Body of pancreas (tissue), 4 donors: ENCODE data around the gene TYW5. TPM values are rescaled to one million over a fixed set of nuclear protein-coding genes. Genes with fewer than 3 reads are reported as not detected.
"Not testable (repeated sequence)": the region's sequence is repeated elsewhere in the genome, so short reads cannot be mapped to it uniquely, and the experiment has no call there.

ENCODE experiments used
- ATAC-seq: fragments of 150-250 bp; one replicate; pipeline ENCODE4 v1.9.1; 2016
- DNase-seq, 4 donors: peaks; one replicate each; pipeline ENCODE4 v3.0.0-alpha.2; 2019
- H3K27ac ChIP-seq, 4 donors: fragments of 200-600 bp; sonication (generic); 1 replicate in 3 of 4; 2 replicates in 1 of 4; pipeline versions ENCODE4 v1.5.1 to v1.6.1; 2016 to 2019; ENCODE audit warnings: mild to moderate bottlenecking in 1 of 4, mixed read lengths in 1 of 4, moderate library complexity in 1 of 4
- H3K27me3 ChIP-seq, 2 donors: fragments of 200-600 bp; sonication (generic); one replicate each; pipeline ENCODE4 v1.6.0; 2016; ENCODE audit warnings: mild to moderate bottlenecking in 1 of 2
- H3K36me3 ChIP-seq, 2 donors: fragments of 200-600 bp; sonication (generic); replicated peaks in 1 of 2; 2 replicates each; pipeline ENCODE4 v1.5.1; 2016; ENCODE audit warnings: low read depth in 2 of 2; ENCODE audit not compliant: insufficient read depth in 1 of 2
- H3K4me1 ChIP-seq: fragments of 200-600 bp; sonication (generic); one replicate; pipeline ENCODE4 v1.6.0; 2016
- H3K4me3 ChIP-seq, 2 donors: fragments of 200-600 bp; sonication (generic); 1 replicate in 1 of 2; 2 replicates in 1 of 2; pipeline ENCODE4 v1.5.1; 2016 to 2019
- H3K9me3 ChIP-seq, 3 donors: fragments of 200-600 bp; sonication (generic); 1 replicate in 2 of 3; 2 replicates in 1 of 3; pipeline ENCODE4 v1.5.1; 2016
- POLR2A ChIP-seq, 3 donors: fragments of 450-650 bp; IDR thresholded peaks; one replicate each; pipeline ENCODE4 v1.6.1; 2016; ENCODE audit warnings: antibody characterized with exemption in 3 of 3, mild to moderate bottlenecking in 2 of 3
- WGBS, 2 donors: methylation state at CpG; one replicate each; pipeline ENCODE4 v1.1.5; 2017; 5-methylcytosine and 5-hydroxymethylcytosine counted together
- intact Hi-C: fragments of 100-400 bp; cut with DNase I; formaldehyde crosslinking; loops from one replicate; pipeline ENCODE4 v1.15.1; 2023
- total RNA-seq, 2 donors: library from RNA; depleted of rRNA; stranded (reverse); fragments of >200 nt; gene quantifications; one replicate each; pipeline ENCODE4 v1.1.0, GENCODE V29; 2016
- TF ChIP-seq, protein P1 (sequence below), 7 experiments: fragments of 450-650 bp in 4 of 7; fragments of 200-600 bp in 3 of 7; sonication (generic) in 3 of 7; IDR thresholded peaks; one replicate each; pipeline ENCODE4 v1.5.1; 2016 to 2019; ENCODE audit warnings: antibody characterized with exemption in 7 of 7

The TYW5 gene
- total RNA-seq, 2 donors from 2014 or later, result 4.3 to 10.1 TPM

DNA sequence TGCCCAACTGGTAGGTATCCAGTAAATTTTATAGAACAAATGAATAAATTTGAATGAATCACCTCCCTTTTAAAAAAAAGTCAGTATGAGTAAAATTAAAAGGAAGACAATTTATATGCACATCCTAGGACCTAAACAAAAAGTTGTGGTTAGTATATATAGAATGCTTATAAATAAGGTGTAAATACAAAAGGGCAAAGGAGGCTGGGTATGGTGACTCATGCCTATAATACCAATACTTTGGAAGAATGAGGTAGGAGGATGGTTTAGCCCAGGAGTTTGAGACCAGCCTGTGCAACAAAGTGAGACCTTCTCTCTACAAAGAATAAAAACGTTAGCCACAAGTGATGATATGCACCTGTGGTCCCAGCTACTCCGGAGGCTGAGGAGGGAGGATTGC, 31.4 kb downstream of the TYW5 start:
- ATAC-seq (no peak), DNase-seq (no peak)
- WGBS, 2 donors, result 53 to 61% methylated on average over 2 of the region's 2 CpGs
- Histone ChIP-seq H3K4me1 (no peaks in the 10 kb centered on the region), H3K27me3 (no peaks in the 10 kb centered on the region), H3K36me3 (no peaks in the 10 kb centered on the region), H3K4me3 (no peak overlapping the region), H3K27ac (no peak overlapping the region), H3K9me3 (no peaks in the 10 kb centered on the region)
- TF ChIP-seq, protein P1, sequence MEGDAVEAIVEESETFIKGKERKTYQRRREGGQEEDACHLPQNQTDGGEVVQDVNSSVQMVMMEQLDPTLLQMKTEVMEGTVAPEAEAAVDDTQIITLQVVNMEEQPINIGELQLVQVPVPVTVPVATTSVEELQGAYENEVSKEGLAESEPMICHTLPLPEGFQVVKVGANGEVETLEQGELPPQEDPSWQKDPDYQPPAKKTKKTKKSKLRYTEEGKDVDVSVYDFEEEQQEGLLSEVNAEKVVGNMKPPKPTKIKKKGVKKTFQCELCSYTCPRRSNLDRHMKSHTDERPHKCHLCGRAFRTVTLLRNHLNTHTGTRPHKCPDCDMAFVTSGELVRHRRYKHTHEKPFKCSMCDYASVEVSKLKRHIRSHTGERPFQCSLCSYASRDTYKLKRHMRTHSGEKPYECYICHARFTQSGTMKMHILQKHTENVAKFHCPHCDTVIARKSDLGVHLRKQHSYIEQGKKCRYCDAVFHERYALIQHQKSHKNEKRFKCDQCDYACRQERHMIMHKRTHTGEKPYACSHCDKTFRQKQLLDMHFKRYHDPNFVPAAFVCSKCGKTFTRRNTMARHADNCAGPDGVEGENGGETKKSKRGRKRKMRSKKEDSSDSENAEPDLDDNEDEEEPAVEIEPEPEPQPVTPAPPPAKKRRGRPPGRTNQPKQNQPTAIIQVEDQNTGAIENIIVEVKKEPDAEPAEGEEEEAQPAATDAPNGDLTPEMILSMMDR (IDR thresholded peaks at IDR 0.05), result no peak
- no peak for TF ChIP-seq POLR2A (IDR thresholded peaks at IDR 0.05)
- intact Hi-C loops, result no loop called here

DNA sequence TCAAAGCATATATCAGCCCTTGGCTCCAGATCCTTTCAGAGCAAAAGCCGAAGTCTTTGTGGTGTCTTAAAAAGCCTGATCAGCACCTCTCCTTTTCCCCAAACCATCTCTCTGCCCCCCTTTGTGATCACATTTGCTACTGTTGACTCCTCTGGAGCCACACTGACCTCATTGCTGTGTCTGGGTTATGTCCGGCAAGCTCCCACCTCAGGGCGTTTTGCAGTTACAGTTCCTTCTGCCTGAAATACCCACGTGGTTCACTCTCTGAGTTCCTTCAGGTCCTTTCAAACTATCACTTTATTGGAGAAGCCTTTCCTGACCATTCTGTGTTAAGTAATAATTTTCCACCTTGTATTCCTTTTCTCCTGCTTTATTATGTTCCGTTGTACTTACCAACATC, 32.4 kb downstream of the TYW5 start:
- ATAC-seq, result no peak
- H3K36me3 ChIP-seq, result no peaks in the 10 kb centered on the region
- intact Hi-C loops, result no loop called here

DNA sequence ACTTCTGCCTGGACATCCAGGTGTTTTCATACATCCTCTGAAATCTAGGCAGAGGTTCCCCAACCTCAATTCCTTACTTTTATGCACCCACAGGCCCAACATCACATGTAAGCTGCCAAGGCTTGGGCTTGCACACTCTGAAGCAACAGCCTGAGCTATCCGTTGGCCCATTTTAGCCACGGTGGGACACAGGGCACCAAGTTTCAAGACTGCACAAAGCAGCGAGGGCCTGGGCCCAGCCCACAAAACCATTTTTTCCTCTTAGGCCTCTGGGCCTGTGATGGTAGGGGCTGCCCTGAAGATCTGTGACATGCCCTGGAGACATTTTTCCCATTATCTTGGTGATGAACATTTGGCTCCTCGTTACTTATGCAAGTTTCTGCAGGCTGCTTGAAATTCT, 38.3 kb downstream of the TYW5 start:
- no peak for TF ChIP-seq POLR2A (IDR thresholded peaks at IDR 0.05)
- TF ChIP-seq, protein P1 (IDR thresholded peaks at IDR 0.05), result no peak
- peaks cover 11% of the 10 kb centered on the region for H3K4me1 ChIP-seq
- ATAC-seq (no peak), DNase-seq (no peak)
- no peaks in the 10 kb centered on the region for H3K27me3 ChIP-seq
- WGBS, 2 donors, result 98 to 99% methylated on average over 4 of the region's 4 CpGs
- intact Hi-C loops, result no loop called here
- H3K4me3 ChIP-seq, result no peak overlapping the region
- no peaks in the 10 kb centered on the region for H3K36me3 ChIP-seq
- no peak overlapping the region for H3K27ac ChIP-seq
- peaks cover 0 to 5% (median 0%) of the 10 kb centered on the region in 3 donors for H3K9me3 ChIP-seq

More for the DNA sequence above, 32.4 kb downstream of the TYW5 start:
- no peak overlapping the region for H3K4me3 ChIP-seq
- no peaks in the 10 kb centered on the region for H3K9me3 ChIP-seq
- H3K27me3 ChIP-seq, result no peaks in the 10 kb centered on the region
- TF ChIP-seq POLR2A (IDR thresholded peaks at IDR 0.05), result no peak
- TF ChIP-seq, protein P1 (IDR thresholded peaks at IDR 0.05), result no peak
- DNase-seq, result no peak
- H3K4me1 ChIP-seq, result no peaks in the 10 kb centered on the region
- H3K27ac ChIP-seq, result no peak overlapping the region
- WGBS, 2 donors, result 78 to 87% methylated on average over 5 of the region's 5 CpGs

DNA sequence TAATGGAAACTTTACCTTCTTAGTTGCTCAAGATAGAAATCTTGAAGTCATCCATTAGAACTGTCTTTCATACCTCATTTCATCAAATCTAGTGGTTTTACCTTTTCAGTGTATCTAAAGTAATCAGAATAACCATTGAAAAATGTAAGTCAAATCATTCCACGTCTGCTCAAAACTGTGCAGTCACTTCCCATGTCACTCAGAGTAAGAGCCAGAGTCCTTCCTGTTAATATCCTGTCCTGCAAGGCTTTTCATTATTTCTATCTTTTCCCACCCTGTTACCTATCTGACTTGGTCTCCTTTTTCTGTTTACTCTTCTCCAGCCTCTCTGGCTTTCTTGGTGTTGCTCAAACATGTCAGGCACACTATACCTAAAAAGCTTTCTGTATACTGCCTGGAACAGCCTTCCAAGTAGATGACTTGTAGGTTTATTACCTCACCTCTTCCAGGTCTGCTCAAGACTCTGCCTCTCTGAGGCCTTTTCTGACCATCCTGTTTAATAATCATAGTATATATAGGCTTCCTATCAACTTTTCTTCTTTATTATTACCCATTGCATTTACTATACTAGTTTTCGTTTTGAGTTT, 40.8 kb downstream of the TYW5 start:
- Histone ChIP-seq H3K4me3 (no peak overlapping the region), H3K27me3 (no peaks in the 10 kb centered on the region), H3K4me1 (peaks cover 15% of the 10 kb centered on the region), H3K36me3 (no peaks in the 10 kb centered on the region), H3K27ac (no peak overlapping the region), H3K9me3 (peaks cover 0 to 5% (median 0%) of the 10 kb centered on the region in 3 donors)
- 33 to 48% methylated on average over 2 of the region's 2 CpGs for WGBS, 2 donors
- ATAC-seq, result no peak
- DNase-seq, result no peak
- TF ChIP-seq POLR2A (IDR thresholded peaks at IDR 0.05), result no peak
- TF ChIP-seq, protein P1 (IDR thresholded peaks at IDR 0.05), result no peak
- intact Hi-C loops, result no loop called here

DNA sequence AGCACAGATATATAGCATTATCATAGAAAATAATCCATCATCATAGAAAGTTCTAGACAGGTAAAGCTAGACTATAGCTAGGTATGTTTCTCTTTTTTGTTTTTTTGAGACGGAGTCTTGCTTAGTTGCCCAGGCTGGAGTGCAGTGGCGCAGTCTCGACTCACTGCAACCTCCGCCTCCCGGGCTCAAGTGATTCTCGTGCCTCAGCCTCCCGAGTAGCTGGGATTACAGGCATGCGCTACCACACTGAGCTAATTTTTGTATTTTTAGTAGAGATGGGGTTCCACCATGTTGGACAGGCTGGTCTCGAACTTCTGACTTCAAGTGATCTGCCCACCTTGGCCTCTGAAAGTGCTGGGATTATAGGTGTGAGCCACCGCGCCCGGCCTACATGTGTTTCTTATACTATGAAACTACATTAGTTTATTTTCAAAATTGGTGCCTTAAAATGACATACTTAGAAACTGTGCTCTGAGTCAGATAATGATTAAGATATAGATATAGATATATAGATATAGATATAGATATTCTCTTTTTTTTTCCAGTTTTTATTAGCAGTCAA, 42.7 kb downstream of the TYW5 start:
- Histone ChIP-seq H3K4me1 (peaks cover 15% of the 10 kb centered on the region), H3K27ac (peak overlapping the region in 2 of 4 donors; percentile 91 to 97)
- H3K4me3 ChIP-seq, intact Hi-C loops, H3K27me3 ChIP-seq, H3K36me3 ChIP-seq, ATAC-seq, H3K9me3 ChIP-seq, DNase-seq: not testable (repeated sequence)
- 86 to 93% methylated on average over 12 of the region's 12 CpGs for WGBS, 2 donors
